Cardiac septum (tissue), 1 donor: ENCODE results near the gene MTAP. TPM values are rescaled to one million over a fixed set of nuclear protein-coding genes. Genes with fewer than 3 reads are reported as not detected.

Source experiments
- DNase-seq: peaks from one replicate; pipeline ENCODE4 v3.0.0-alpha.2; 2020; ENCODE audit warnings: low spot score
- intact Hi-C: fragments of 100-400 bp; cut with DNase I; formaldehyde crosslinking; loops from one replicate; pipeline ENCODE4 v1.14.0; 2022
- long read RNA-seq: library from polyadenylated mRNA; unstranded; transcript quantifications from one replicate; pipeline ENCODE4 v2.0.0, GENCODE V29; 2021
- total RNA-seq: library from RNA; stranded (reverse); fragmentation: NEBNext Ultra II Directional; extraction: Animal tissue kit (Norgen Biotek cat#: 25700); gene quantifications from one replicate; pipeline ENCODE4 v1.2.1, GENCODE V29; 2021
- donor health status: DM: no; HTN: no; CAD: no.

The MTAP gene
- 13.0 TPM for total RNA-seq
- long read RNA-seq, full-length matches to known transcripts = 13 of 14 reads
- long read RNA-seq, partial matches to known transcripts = 1 of 14 reads
- long read RNA-seq, other reads (novel, unspliced or antisense) = 0 of 14 reads

DNA sequence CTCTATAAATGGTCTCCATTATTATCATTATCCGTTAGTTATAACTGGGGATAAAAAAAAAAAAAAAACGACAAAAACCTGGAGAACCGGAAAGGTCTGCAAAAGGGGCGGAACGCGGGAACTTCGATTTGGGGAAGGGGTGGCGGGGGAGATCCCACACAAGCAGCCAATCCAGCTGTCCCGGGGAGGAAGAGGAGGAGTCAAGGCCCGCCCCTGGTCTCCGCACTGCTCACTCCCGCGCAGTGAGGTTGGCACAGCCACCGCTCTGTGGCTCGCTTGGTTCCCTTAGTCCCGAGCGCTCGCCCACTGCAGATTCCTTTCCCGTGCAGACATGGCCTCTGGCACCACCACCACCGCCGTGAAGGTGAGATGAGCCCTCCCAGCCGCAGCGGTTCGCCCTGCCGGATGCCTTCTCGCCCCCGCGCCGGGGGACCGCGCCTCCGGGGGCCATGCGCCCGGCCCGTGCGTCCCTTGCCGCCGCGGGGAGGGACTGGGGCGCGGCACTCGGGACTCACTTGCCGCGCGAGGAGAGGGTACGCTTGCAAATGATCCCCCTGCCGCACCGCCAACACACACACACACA lies at the start of gene MTAP:
Gene MTAP, plus strand, starts transcription at position 219 of the 583 bp plus-strand sequence. Its CDS starts 113 bp downstream, at position 332.
- intact Hi-C loops = loop anchor here (5.0 kb wide), 1 partner anchor 470 kb away; no protein-coding TSS in a partner anchor
- DNase-seq = peak; percentile 94

DNA sequence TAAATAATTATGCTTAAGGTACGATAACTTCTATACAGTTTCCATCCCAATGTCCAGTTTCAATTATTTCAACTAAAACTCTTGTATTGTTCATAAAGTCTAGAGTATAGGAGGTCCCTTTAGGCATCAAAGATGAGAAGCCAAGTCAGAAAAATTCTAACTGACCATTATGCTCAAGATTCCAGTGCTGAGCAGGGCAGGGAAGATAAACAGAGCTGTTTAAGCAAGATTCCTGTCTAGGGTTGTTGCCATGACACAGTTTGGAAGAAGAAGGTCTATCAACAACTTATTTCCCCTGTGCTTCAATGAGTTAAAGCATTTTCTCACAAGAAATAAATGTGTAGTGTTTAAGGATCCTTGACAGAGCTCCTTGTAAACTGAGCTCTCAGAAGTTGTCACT lies 48.9 kb upstream of the MTAP start:
- DNase-seq = no peak
- intact Hi-C loops = no loop called here

DNA sequence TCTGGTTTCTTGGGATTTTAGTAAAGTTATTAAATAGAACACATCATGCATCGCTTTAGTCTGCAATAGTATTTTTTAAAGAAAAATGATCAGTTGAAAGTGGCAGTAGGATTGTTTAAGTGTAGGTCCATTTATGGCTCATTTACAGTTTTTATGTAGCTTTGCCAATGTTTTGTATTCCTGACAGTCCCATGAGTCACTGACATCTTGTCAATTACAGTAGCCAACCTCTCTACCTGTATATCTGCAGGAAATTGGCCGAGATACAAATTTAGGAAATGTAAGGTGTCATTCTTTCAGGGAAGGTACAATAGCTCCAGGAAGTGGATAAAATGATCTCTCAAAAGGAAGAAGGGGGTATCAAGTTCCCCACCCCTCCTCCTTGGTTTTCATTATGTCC lies 47.7 kb upstream of the MTAP start:
- intact Hi-C loops = no loop called here

DNA sequence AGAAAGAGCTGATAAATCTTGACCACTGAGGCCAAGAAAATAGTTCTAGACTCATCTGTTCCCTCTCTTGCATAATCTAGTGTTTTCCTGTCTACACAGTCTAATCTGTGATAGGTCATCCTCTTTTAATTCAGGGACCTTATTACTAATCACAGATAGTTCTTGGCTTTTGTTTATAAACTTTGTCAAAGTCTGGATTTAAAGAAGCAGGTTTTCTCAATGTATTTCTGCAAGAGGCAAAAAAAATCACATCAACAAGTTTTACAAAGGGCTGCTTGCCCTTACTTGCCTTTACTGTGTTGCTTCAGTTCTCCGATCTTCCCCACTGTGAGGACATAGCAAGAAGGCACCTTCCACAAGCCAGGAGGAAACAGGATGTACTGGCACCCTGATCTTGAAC lies 43.9 kb upstream of the MTAP start:
- intact Hi-C loops = no loop called here
- no peak for DNase-seq

More for the DNA sequence above, 47.7 kb upstream of the MTAP start:
- no peak for DNase-seq

DNA sequence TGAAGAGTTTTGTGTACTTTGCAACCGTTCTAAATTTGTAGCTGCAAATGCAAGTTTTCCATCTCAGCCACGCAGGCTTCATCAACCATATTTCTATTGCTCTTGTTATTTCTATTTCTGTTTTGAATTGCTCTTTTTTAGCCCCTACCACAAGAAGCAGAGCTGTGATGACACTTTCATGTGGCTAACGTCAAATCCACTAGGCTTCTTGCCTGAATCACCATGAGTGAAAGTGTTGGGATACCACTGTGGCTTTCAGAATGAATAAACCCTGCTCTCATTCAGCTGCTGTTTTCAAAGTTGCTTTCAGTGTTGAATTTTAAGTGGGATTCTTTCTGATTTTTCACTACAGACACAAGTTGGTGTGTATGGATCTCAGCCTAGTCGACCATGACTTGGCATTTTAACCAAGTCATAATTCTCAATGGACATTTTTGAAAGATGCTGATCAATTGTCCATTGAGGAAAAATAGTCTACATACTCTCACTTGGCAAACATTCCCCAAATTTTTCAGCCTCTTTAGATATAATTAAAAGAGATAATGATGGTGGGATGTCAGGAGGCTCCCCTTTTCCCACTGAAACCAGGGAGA lies 41.0 kb upstream of the MTAP start:
- DNase-seq = no peak
- intact Hi-C loops = no loop called here

DNA sequence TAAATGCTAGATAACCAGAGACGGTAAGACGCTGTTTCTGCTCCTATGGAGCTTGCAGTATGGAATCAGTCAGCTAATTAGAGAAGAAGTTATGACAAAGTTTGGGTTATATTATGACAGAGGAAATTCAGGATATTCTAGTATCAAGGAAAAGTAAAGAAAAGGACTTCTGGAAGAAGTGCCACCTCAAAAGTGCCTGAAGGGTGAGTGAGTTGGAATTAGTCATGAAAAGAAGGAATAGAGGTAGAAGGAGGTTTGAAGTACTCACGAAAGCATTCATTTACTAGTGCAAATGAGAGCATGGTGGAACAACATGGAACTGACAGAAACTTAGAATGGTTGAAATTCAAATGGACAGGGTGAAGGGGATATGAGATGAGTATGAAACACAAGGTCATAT lies 40.4 kb upstream of the MTAP start:
- no peak for DNase-seq
- intact Hi-C loops = no loop called here

DNA sequence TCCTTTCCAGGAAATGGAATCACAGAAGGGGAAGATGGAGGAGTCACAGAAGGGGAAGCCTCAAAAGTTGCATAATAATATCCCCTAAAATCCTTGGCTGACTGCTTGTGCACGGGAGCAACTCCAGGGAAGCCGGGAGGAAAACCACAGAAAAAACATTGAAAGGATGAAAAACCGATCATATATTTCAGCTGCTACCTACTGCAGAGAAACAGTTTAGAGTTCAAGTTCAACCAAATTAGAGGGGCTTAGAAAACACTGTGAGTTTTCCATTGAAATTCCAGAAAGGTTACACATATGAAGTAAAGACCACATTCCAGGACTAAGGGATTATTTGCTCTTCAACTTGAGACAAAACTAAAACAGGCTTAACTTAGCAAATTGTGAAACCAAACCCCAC lies 37.6 kb upstream of the MTAP start:
- intact Hi-C loops = no loop called here
- no peak for DNase-seq

DNA sequence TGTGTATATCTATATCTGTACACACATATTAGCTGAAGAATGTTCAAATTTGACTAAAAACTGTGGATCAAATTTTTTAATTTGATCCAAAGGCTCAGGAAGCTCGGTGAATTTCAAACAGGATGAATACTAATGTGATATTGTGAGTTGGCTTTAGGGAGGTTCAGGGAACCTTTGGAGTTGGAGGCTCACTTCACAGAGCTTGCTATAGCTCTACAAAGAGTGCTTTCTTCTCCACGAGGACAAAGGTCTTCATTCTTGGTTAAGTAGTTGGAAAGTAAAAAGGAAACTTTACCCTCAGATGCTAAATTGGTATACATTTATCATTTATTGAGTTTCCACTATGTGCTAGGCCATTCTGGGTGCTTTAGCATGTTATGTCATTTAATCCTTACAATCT lies 36.3 kb upstream of the MTAP start:
- no peak for DNase-seq
- intact Hi-C loops = no loop called here

DNA sequence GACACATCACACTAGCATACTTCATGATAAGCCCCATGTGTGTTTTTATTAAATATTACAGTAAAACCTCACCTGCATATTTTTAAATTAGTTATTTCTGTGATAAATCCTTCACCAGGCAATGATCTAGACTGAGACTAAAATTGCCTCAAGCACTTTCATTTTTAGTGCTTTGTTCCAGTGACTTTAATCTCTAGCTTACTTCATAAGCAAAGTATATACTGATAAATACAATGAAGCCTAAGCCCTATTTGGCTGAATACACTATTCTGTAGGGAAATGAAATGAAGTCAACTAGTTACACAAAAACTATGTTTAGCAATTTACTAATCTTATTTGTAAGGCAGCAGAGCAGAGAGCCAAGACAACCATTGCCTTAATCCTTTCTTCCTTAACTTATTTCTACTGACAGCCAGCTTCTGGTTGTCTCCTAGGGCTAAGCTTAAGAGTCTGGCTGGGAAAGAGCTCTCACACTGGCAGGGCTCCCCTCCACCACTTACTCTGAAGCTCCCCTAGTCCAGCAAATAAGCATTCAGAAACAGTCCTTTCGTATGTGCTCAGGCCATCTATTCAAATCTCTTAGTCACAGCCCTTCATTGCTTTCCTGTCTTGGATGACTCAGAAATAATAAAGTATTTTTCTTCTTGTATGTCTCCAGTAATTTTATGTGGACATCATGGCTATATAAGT lies 31.4 kb upstream of the MTAP start:
- DNase-seq = no peak
- intact Hi-C loops = no loop called here

DNA sequence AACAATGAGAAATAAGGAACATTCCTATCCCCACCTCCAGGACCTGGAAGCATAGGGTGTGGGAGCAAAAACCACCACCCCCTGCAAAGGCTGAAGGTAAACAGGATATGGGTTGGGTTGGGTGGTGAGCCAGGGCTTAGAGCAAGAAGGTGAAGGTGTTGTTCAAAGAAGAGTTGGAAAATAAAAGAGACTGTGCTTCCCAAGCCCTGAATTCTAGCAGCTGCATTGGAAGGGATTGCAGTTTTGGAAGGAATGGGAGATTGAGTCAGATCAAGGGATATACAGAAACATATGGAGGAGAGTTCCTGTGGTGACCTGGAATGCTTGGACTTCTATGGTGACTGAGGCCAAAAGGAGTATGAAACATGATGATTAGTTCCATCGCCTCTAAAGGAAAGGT lies 24.7 kb upstream of the MTAP start:
- intact Hi-C loops = no loop called here
- DNase-seq = no peak

DNA sequence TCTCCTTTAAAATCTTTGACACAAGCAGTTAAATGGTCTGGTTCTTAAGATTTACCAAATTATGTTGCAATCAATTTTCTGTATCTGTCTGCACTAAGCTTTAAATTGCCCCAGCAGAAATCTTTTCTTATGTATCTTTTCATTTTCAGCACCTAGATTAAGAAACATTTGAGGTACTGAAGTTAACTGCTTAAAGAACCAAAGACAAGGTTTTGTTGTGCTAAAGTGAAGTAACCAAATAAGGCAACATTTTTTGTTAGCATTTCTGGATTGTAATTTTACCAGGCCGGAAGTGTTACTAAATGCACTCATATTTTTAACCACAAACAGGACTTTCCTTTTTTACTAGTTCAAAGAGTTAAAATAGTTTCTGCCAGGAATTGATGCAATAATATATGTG lies 24.1 kb upstream of the MTAP start:
- intact Hi-C loops = no loop called here
- no peak for DNase-seq

DNA sequence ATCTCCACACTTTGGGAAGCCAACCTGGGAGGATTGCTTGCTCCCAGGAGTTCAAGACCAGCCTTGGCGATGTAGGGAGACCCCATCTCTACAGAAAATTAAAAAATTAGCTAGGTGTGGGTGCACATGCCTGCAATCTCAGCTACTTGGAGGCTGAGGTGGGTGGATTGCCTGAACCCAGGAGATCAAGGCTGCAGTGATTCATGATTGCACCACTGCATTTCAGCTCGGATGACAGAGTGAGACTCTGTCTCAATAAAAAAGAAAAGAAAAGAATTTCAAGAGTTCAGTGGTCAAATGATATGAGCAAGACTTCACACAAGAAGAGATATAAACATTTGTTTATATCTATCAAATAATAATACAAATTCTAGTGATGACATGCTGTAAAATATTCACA lies 23.0 kb upstream of the MTAP start:
- DNase-seq = no peak
- intact Hi-C loops = no loop called here

DNA sequence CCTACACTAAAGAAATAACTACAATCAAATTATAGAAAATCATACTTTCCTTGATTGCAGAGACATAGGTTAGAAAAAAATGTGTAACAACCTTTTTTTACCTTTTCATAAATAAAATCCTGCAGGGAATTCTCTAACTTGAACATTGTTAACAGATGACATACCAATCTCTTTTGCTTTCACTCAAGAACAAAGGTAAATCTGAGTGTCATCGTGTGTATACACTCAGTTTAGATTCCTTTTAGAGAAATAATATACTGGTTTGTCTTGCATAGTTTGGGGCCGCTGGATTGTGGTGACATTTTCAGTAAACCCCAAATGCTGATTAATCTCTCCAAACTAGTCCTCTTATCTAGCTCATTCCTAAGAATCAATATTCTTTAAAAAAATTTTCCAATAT lies 20.8 kb upstream of the MTAP start:
- no peak for DNase-seq
- intact Hi-C loops = no loop called here

DNA sequence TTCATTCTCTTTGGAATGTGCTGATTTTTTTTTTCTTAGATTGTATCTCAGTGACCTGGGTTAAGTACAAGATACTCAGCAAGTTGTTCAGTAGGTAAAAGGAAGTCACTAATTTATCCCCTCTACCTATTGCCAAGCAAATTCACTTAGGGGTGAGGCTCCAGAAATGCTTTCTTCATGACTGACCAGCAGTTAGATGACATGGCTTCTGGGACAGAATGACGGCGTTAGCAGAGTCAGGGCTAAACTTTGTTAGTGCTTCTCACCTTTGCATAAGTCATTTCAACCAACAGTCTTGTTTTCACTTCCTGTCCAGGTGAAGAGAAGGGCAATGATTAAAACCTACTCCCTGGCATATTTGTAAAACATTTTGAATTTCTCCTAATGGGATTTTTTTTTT lies 20.2 kb upstream of the MTAP start:
- no peak for DNase-seq
- intact Hi-C loops = no loop called here

DNA sequence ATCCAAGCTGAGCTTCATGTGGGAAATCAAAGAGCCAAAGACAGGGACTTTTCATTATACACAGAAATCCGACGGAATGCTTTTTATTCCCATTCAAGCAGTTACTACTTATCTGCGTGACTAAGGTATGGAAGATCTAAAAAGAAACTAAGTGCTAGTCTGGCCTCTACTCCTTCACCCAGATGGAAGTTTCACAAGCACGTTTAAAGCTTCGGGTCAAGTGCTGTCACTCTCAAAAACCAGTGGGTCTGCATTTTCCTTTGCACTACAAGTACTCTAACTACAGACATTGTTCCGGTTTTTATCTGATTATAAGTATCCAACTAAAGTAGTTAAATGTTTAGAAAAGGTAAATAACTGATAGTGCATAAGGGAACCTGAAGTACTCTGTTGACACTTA lies 13.7 kb upstream of the MTAP start:
- intact Hi-C loops = loop anchor here (5.0 kb wide), 2 partner anchors 466 to 551 kb away; no protein-coding TSS in a partner anchor

DNA sequence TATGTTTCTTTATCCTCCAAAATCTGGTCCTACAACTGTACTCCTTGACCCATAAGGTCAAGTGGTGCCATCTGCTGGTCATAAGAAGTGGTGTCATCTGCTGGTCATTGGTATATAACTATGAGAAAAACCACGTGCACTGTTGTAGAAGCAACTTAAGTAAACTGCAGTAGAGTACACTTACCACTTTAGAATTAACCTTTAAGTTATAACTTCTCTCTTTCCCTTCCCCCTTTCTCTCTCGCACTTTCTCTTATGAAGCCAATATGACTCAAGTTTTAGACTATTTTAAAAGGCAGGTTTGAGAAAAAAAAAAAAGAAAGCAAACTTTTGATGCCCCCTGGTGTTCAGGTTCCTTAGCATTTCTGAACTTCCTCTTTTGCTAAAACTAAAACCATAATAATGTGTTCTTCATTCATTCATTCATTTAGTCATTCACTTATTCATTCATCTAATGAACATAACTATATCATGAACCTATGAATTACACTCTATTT lies 12.8 kb upstream of the MTAP start:
- intact Hi-C loops = loop anchor here (5.0 kb wide), 3 partner anchors 467 to 552 kb away; no protein-coding TSS in a partner anchor
- no peak for DNase-seq

More for the DNA sequence above, 13.7 kb upstream of the MTAP start:
- DNase-seq = no peak

DNA sequence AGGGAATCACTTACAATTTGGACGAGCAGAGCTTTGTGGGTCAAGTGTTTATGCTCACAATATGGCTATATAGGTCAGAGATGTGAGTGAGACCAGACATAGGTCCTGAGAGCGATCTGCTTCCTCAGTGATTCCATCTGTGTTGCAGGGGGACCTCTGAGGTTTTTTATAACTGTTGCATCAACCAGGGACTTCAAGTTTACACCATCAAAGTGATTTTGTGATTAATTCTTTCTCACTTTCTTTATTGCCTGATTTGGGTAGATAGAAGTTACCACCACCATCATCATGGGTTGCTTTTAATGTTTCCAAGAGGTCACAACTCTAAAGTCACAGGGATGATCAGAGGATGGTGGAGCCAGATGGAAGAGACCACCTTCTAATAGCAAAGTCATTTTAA lies 7.0 kb upstream of the MTAP start:
- intact Hi-C loops = no loop called here
- DNase-seq = no peak

DNA sequence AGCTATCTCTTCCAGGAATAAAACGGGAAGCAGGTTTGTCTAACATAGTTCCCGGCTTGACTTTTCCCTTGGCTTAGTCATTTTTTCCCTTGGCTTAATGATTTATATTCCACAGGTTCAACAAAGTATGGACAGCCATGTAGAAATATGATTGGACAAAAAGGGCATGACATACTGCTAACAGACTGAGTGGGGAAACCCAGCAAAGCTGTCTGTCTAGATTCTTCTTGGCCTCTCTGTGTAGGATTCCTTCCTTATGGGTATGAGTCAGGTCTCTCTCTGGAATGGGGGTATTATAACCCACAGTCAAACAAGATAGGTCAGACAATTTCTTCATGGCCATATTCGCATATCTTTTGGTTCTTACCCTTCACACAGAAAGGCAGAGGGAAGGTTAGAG lies 5.7 kb upstream of the MTAP start:
- intact Hi-C loops = no loop called here
- no peak for DNase-seq

DNA sequence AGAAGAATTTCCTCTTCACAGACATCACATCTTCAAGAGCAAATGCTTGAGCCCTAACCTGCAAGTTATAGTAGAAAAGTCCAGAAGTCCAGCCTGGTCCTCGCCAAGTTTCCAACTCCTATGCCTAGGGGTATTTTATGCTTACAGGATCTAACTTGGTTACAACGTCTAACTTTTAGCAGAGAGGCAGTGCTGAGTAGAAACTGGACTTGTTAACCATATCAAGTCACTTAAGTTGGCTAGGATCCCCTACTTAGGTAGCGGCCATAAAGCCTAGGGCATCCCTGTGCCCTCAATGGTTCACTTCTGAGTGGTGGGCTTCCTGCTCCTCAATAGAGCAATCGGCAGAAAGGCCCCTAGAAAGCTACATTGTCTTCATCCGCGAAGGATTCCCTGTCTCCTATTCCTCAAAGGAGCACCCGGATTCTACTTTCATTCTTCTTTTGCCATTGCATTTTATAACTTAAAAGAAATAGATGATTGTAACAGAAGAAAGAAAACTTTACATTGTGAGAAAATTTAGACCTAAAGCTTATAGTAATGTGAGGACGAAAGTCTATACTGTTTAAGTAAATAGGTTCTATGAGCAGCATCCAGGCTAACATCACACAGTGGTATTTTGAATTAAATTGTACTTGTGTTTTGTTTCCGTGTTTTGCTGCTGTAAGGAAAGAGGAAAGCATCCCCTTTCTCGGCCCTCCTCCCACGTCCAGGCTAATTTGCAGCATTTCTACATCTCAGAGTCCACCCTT lies 1.3 kb upstream of the MTAP start:
- intact Hi-C loops = loop anchor here (5.0 kb wide), 1 partner anchor 469 kb away; no protein-coding TSS in a partner anchor

More for the DNA sequence above, 1.3 kb upstream of the MTAP start:
- no peak for DNase-seq
